GM18951 (cell line): ENCODE measurements around the gene RHOB.

Experiments
- POLR2A ChIP-seq: IDR thresholded peaks from 4 replicates; pipeline ENCODE4 v1.6.1; 2011; ENCODE audit warnings: mild to moderate bottlenecking; ENCODE audit not compliant: insufficient read length, insufficient read depth; ENCODE audit errors: extremely low read depth
- in situ Hi-C: fragments of 300-500 bp; cut with MboI; formaldehyde crosslinking; loops from one replicate; pipeline ENCODE4 v1.12.0; 2022; ENCODE audit warnings: low sequenced_read_pairs, mixed read lengths, inconsistent platforms; ENCODE audit not compliant: unreplicated experiment

The RHOB gene

DNA sequence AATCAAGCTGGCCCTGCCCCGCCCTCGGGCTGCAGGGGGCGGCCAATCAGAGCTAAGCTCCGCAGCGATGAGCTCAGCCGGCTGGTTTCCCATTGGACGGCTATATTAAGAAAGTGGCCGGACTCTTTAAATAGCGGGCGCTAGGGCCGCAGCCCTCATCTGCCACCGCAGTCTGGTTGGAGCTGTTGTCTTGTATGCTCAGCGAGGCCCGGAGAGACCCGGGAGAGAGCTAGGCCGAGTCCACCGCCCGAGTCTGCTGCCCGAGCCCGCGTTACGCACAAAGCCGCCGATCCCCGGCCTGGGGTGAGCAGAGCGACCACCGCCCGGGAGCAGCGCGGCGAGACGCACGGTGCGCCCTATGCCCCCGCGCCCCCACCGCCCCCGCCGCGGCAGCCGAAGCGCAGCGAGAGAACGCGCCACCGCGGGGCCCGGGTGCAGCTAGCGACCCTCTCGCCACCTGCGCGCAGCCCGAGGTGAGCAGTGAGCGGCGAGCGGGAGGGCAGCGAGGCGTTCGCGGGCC is at the start of gene RHOB:
RHOB (plus strand) TSS at position 158 of the 520 bp plus-strand sequence. CDS start 392 bp downstream, outside the sequence.
- in situ Hi-C loops, result no loop called here

DNA sequence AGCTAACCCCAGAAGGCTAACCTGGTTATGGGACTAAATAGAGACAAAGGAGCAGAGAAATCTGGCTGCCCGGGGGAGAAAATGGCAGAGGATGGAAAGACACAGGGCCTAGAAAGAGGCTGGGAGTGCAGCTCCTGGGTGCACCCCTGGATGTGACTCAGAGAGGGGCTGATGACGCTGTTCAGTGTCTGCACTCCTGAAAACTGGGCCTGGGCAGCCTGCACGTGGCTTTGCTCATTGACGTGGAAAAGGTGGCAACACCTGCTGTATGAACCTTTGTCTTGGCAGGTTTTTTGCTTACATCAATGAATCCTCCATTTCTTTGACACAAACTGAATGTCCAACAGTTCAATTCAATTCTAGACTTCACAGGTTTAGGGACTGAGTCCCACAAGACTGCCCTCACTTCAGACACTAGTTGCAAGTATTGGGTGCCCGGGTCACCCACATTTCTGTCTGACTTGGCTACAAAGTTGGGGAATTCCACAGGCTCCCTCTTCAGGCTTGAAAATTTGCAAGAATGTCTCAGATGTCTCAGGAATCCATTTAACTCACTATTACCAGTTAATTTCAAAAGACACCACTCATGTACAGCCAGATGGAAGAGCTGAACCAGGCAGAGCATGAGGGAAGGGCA is 48.9 kb upstream of the RHOB start:
- in situ Hi-C loops, result no loop called here
- no peak for TF ChIP-seq POLR2A

More for the DNA sequence above, at the start of gene RHOB:
- TF ChIP-seq POLR2A, result peak; percentile 99

DNA sequence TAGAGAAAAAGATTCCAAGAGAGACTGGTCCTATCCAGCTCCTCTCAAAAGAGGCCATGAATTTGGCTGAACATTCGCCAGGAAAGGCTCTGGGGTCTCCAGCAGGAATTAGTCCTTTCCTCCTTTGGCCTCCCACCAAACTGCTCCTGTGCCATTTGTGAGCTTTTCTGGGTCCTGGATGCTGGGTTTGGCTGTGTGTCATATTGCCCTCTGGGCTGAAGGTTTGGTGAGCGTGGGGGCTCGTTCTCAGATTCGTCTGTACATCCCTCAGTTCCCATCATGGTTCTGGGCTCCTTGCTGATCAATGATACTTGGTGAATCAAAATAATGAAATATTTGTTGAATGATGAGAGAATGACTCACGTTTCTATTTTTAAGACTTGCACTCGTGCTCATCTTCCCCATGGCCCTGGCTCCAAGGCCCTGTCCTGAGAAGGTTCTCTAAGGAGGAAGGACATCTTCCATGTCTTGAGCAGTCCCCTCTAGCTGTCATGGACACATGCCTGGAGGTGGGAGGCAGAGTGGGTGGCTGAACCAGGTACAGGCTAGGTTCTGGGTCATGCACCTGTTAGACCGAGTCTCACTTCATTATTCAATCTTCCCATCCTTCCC is 47.8 kb upstream of the RHOB start:
- in situ Hi-C loops, result no loop called here
- TF ChIP-seq POLR2A, result no peak

DNA sequence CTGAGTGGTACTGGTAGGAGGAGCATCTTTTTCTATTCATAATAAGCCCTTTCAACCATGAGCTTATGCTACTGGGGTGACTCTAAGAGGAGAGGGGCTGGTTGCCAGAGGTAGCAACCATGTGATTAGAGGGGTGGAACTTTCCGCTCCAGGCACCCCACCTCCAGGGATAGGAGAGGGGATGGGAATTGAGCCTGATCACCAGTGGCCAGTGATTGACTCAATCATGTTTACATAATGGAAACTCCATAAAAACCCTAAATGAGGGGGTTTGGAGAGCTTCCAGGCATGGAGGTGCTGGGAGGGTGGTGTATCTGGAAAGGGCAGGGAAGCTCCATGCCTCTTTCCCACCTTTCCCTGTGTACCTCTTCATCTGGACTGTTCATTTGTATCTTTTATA is 46.6 kb upstream of the RHOB start:
- TF ChIP-seq POLR2A, result no peak
- in situ Hi-C loops, result loop anchor here (25.0 kb wide), 1 partner anchor 562 kb away; no protein-coding TSS in a partner anchor

DNA sequence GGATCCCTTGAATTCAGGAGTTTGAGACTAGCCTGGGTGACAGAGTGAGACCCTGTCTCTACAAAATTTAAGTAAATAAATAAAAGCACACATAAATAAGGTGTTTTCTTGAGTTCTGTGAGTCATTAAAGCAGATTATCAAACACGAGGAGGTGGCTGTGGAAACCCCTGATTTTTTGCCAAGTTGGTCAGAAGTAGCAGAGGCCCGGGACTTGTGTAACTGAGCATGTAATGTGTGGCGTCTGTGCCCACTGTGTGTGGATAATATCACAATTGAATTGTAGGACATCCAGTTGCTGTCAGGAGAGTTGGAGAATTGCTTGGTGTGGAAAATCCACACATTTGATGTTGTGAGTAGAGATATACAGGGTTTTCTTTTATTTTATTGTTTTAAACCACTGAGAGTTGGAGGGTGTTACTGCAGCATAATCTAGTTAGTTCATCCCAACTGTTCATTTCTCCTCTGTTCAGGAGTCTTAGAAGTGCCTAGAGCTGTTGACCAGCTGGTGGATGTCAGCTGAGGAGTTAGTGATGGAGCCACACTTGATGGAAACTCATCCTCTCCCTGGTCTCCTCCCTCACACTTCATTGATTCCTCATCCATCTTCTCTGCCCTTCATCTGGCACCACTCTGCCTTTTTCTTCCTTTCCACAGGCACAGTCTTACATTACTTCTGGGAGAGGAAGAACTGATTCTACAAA is 45.9 kb upstream of the RHOB start:
- TF ChIP-seq POLR2A, result no peak
- in situ Hi-C loops, result loop anchor here (25.0 kb wide), 1 partner anchor 561 kb away; no protein-coding TSS in a partner anchor

DNA sequence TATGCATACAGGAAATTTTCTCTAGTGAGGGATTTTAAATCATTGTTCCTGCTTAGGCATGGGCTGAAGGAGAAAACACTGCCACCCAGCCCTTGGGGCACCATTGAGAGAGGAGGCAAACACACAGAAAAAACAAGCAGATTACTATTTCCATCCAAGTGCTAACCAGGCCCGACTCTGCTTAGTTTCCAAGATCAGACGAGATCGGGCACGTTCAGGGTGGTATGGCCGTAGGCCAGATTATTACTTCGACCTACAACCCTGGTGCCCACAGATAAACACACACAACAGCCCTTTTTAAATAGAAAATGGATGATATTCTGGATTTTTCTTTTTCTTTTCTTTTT is 45.4 kb upstream of the RHOB start:
- no peak for TF ChIP-seq POLR2A
- in situ Hi-C loops, result loop anchor here (25.0 kb wide), 1 partner anchor 561 kb away; no protein-coding TSS in a partner anchor

DNA sequence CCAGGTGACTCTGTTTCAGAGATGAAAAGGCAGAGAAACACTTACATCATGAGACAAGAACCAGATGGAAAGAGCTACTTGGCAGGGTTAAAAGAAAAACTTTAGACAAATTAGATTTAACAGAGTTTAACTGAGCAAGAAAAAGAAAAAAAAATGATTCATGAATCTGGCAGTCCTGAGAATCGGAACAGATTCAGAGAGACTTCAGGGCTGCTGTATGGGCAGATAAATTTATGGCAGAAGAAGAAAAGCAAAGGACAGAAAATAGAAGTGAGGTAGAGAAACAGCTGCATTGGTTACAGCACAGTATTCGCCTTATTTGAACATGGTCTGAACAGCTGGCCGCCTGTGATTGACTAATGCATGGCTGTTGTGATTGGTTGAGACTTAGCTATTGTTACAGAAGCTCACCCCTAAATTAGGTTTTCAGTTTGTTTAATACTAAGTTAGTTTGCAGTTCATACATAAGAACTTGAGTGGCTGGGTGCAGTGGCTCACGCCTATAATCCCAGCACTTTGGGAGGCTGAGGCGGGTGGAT is 43.0 kb upstream of the RHOB start:
- in situ Hi-C loops, result loop anchor here (25.0 kb wide), 1 partner anchor 558 kb away; no protein-coding TSS in a partner anchor
- no peak for TF ChIP-seq POLR2A

DNA sequence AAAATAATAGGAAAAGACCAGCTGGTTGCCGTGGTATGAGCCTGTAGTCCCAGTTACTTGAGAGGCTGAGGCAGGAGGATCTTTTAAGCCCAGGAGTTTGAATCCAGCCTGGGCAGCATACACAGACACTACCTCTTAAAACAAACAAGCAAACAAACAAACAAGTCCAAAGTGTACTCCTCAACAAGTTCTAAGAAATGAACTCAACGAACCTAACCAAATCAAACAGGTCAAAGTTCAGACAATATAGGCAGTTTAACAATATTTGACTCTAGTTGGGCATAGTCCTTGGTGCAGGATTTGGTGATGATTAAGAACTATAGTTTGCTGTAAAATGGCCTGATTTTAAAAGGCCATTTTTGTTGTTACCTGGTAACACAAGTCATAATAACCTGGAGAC is 41.9 kb upstream of the RHOB start:
- in situ Hi-C loops, result loop anchor here (25.0 kb wide), 1 partner anchor 557 kb away; no protein-coding TSS in a partner anchor
- no peak for TF ChIP-seq POLR2A

DNA sequence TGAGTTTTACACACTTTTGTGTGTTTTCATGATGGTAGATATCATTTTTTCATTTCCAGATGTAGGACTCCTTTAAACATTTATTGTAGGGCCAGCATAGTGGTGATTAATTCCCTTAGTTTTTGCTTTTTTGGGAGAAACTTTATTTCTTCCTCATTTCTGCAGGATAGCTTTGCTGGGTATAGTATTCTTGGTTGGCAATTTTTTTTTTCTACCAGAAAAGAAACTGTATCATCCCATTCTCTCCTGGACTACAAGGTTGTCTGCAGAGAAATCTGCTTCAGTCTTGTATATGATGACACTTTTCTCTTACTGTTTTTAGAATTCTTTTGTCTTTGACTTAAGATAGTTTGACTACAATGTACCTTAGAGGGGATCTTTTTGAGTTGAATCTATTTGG is 37.8 kb upstream of the RHOB start:
- in situ Hi-C loops, result loop anchor here (25.0 kb wide), 1 partner anchor 553 kb away; no protein-coding TSS in a partner anchor
- no peak for TF ChIP-seq POLR2A

DNA sequence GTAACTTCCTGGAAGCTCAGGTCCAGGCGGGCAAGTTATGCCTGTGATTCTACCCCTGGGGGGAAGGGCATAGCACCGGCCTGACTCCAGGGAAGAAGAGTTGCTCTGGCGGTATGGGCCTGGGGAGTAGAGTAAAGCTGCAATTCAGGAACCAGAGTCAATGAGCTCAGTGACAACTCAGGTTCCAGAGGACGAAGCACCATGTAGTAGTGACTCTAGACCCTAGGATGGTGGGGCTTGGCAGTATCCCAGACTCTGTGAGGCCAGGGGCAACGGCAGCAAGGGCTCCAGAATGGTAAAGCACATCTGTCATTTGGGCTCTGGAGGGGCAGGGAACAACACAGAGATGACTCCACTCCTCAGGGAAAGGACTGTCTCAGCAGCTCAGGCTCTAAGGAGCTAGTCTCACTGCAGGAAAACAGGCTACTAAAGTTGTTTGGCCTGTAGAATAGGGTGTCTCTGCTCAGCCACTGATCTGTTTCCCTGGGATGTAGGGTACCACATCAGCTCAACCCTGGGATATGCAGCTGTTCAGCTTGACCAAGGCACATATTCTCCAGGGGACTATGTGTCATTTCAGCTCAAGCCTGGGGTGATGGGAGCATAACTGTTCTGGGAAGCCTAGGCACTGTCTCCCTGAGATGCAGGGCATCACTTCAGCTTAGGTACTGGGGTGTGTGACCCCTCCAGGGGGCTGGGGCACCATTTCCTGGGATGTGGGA is 36.2 kb upstream of the RHOB start:
- TF ChIP-seq POLR2A, result no peak
- in situ Hi-C loops, result loop anchor here (25.0 kb wide), 1 partner anchor 552 kb away; no protein-coding TSS in a partner anchor

DNA sequence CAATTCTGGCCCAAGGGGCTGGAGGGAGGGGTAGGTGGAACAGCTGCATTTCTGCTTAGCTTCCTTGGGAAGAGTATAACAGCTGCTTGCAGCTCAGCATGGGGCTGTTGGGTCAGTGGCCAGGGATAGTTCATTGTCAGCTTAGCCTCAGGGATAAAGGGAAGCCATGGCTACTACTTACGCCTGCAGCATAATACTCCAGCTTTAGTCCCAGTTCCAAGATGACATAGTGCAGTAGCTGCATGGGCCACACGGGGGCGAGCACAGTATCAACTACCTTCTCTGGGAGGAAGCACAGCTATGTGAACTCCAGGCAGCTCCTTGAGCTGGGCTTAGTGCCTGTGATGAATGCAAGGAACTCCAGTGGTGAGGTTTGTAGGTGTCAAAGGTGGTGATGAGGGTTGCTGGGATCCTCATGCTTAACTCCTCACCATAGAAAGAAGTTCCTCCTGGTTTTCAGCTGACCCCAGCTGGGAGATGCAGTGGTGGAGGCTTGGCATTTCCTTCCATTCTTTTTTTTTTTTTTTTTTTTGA is 35.4 kb upstream of the RHOB start:
- TF ChIP-seq POLR2A, result no peak
- in situ Hi-C loops, result loop anchor here (25.0 kb wide), 1 partner anchor 551 kb away; no protein-coding TSS in a partner anchor

DNA sequence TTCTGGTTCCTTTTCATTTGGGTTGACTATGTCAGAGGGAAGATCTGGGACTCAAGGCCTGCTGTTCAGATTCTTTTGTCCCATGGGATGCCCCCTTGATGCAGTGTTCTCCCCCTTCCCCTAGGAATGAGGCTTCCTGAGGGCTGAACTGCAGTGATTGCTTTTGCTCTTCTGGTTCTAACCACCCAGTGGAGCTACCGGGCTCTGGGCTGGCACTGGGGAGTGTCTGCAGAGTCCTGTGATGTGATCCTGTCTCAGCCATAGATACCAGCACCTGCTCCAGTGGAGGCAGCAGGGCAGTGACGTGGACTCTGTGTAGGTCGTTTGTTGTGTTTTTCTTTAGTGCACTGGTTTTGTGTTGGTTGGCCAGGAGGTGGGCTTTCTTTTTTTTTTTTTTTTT is 32.1 kb upstream of the RHOB start:
- TF ChIP-seq POLR2A, result no peak
- in situ Hi-C loops, result loop anchor here (25.0 kb wide), 1 partner anchor 547 kb away; no protein-coding TSS in a partner anchor
